Gastroesophageal sphincter (tissue), 3 donors: ENCODE measurements around the gene YES1.

Experiments
- POLR2A ChIP-seq, 2 donors: fragments of 450-650 bp; IDR thresholded peaks; one replicate each; pipeline ENCODE4 v1.6.1; 2017; ENCODE audit warnings: antibody characterized with exemption in 2 of 2, mild to moderate bottlenecking in 2 of 2, moderate library complexity in 1 of 2
- TF ChIP-seq, protein P1 (sequence below), 4 experiments: fragments of 200-600 bp in 2 of 4; fragments of 450-650 bp in 2 of 4; sonication (generic) in 1 of 4; IDR thresholded peaks; one replicate each; pipeline ENCODE4 v1.5.1; 2017 to 2019; ENCODE audit warnings: antibody characterized with exemption in 4 of 4, mild to moderate bottlenecking in 2 of 4, moderate library complexity in 2 of 4

DNA sequence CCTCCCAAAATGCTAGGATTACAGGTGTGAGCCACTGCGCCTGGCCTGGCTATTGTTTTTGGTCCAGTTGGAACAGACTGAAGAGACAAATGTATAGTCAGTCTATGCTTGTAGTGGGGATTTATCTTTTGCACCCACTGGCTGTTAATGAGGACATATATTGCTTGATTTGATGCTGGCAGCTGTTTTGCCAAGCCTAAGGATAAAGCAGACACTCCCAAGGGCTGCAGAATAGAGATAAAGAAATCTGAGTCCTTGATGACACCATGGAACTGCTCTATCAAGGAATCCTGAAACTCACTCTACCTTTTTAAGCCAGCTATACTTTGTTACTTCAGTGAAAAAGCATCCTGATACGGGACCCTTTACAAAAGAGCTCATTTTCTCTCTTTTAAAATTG is 56.5 kb downstream of the YES1 start:
- TF ChIP-seq, protein P1, sequence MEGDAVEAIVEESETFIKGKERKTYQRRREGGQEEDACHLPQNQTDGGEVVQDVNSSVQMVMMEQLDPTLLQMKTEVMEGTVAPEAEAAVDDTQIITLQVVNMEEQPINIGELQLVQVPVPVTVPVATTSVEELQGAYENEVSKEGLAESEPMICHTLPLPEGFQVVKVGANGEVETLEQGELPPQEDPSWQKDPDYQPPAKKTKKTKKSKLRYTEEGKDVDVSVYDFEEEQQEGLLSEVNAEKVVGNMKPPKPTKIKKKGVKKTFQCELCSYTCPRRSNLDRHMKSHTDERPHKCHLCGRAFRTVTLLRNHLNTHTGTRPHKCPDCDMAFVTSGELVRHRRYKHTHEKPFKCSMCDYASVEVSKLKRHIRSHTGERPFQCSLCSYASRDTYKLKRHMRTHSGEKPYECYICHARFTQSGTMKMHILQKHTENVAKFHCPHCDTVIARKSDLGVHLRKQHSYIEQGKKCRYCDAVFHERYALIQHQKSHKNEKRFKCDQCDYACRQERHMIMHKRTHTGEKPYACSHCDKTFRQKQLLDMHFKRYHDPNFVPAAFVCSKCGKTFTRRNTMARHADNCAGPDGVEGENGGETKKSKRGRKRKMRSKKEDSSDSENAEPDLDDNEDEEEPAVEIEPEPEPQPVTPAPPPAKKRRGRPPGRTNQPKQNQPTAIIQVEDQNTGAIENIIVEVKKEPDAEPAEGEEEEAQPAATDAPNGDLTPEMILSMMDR (IDR thresholded peaks at IDR 0.05) = no peak
- TF ChIP-seq POLR2A (IDR thresholded peaks at IDR 0.05) = no peak
